GM13977 (cell line): ENCODE results near the gene CROCC2.

ENCODE experiments used
- DNase-seq: peaks from one replicate; pipeline ENCODE4 v3.0.0; 2012; ENCODE audit warnings: low spot score
- CTCF ChIP-seq: IDR thresholded peaks from 2 replicates; pipeline ENCODE4 v1.5.1; 2012; ENCODE audit warnings: mild to moderate bottlenecking, control low read depth; ENCODE audit not compliant: insufficient read depth; ENCODE audit errors: extremely low read depth, missing control alignments
- in situ Hi-C: fragments of 300-500 bp; cut with MboI; formaldehyde crosslinking; loops from one replicate; pipeline ENCODE4 v1.12.0; 2022; ENCODE audit warnings: low sequenced_read_pairs, low pct_unique_long_range_greater_than_20kb, mixed read lengths, inconsistent platforms; ENCODE audit not compliant: unreplicated experiment

CROCC2 gene

GRCh38 chr2:240981871-240982800 is 76.0 kb downstream of the CROCC2 start:
- DNase-seq: no peak
- no peak for TF ChIP-seq CTCF
- in situ Hi-C loops: no loop called here

GRCh38 chr2:240982821-240983281 is 76.7 kb downstream of the CROCC2 start:
- TF ChIP-seq CTCF: no peak
- no peak for DNase-seq
- in situ Hi-C loops: no loop called here

GRCh38 chr2:240983361-240983995 is 77.3 kb downstream of the CROCC2 start:
- in situ Hi-C loops: no loop called here
- DNase-seq: peak; percentile 74
- TF ChIP-seq CTCF: peak; percentile 83

GRCh38 chr2:240983996-240984498 is 77.9 kb downstream of the CROCC2 start:
- in situ Hi-C loops: no loop called here
- no peak for DNase-seq
- TF ChIP-seq CTCF: no peak

- no peak for DNase-seq
- in situ Hi-C loops: no loop called here
- TF ChIP-seq CTCF: no peak
These were observed 80.0 kb downstream of the CROCC2 start for GRCh38 chr2:240985881-240986786.

- in situ Hi-C loops: no loop called here
- TF ChIP-seq CTCF: no peak
- DNase-seq: no peak
These were observed 80.8 kb downstream of the CROCC2 start for GRCh38 chr2:240986787-240987411.
